Ishikawa (cell line): ENCODE measurements around the gene PALLD.

Experiments used
- CEBPB ChIP-seq: IDR thresholded peaks from 2 replicates; pipeline ENCODE4 v1.6.1; 2012
- CREB1 ChIP-seq: IDR thresholded peaks from 2 replicates; pipeline ENCODE4 v1.6.1; 2012; ENCODE audit warnings: low read depth
- EGR1 ChIP-seq: IDR thresholded peaks from 2 replicates; pipeline ENCODE4 v1.6.1; 2012
- EP300 ChIP-seq: IDR thresholded peaks from 2 replicates; pipeline ENCODE4 v1.6.1; 2012; ENCODE audit warnings: borderline replicate concordance
- FOXM1 ChIP-seq: IDR thresholded peaks from 2 replicates; pipeline ENCODE4 v1.6.1; 2012; ENCODE audit warnings: low read depth, borderline replicate concordance
- NFIC ChIP-seq: IDR thresholded peaks from 2 replicates; pipeline ENCODE4 v1.6.1; 2012
- RAD21 ChIP-seq: IDR thresholded peaks from 2 replicates; pipeline ENCODE4 v1.6.1; 2012; ENCODE audit warnings: low read depth
- TAF1 ChIP-seq: IDR thresholded peaks from 2 replicates; pipeline ENCODE4 v1.6.1; 2012; ENCODE audit warnings: low read depth, mild to moderate bottlenecking
- TCF12 ChIP-seq: IDR thresholded peaks from 2 replicates; pipeline ENCODE4 v1.6.1; 2012; ENCODE audit warnings: low read depth
- TEAD4 ChIP-seq: IDR thresholded peaks from 2 replicates; pipeline ENCODE4 v1.6.1; 2012
- YY1 ChIP-seq: IDR thresholded peaks from 2 replicates; pipeline ENCODE4 v1.6.1; 2012; ENCODE audit warnings: low read depth
- ZBTB7A ChIP-seq: IDR thresholded peaks from 2 replicates; pipeline ENCODE4 v1.6.1; 2012; ENCODE audit warnings: low read depth
- TF ChIP-seq, protein P1 (sequence below): IDR thresholded peaks from 2 replicates; pipeline ENCODE4 v1.6.1; 2012
- TF ChIP-seq, protein P2 (sequence below): IDR thresholded peaks from 2 replicates; pipeline ENCODE4 v1.6.1; 2012; ENCODE audit warnings: low read depth, mild to moderate bottlenecking
- TF ChIP-seq, protein P3 (sequence below): IDR thresholded peaks from 2 replicates; pipeline ENCODE4 v1.6.1; 2012

PALLD gene

DNA sequence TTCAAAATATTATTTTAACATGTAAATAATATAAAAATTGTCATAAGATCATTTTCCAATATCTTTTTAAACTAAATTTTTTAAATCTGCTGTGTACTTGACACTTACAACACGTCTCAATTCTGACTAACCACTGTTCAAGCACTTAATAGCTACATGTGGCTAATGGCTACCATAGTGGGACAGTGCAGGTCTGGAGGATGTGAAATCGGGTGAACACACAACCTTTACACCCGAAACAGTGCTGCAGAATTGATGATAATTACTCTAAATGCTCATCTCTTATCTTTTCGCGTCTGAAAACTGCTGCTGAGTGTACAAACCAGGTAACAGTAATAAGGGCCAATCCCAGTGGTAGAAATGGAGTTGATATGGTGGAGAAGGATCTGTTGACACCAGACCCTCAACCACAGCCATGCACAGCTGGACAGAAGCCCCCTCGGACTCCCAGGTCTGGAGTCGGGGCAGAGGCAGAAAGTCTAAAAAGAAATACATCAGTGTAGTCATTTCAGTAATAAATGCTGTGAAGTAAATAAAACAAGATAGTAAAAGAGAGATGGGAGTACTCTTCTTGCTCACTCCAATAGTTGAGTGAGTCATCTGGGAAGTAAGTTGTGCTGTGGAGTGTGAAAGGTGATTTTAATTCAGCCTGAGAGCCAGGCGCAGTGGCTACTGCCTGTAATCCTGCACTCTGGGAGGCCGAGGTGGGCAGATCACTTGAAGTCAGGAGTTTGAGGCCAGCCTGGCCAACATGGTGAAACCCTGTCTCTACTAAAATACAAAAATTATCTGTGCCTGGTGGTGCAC lies 363.2 kb downstream of the PALLD start:
- TF ChIP-seq YY1 (no peak), TEAD4 (no peak), TAF1 (no peak), CEBPB (no peak), EP300 (no peak), FOXM1 (no peak), TCF12 (no peak), NFIC (no peak), CREB1 (no peak), EGR1 (no peak)
- TF ChIP-seq, protein P1, sequence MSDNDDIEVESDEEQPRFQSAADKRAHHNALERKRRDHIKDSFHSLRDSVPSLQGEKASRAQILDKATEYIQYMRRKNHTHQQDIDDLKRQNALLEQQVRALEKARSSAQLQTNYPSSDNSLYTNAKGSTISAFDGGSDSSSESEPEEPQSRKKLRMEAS, result no peak
- TF ChIP-seq, protein P2, sequence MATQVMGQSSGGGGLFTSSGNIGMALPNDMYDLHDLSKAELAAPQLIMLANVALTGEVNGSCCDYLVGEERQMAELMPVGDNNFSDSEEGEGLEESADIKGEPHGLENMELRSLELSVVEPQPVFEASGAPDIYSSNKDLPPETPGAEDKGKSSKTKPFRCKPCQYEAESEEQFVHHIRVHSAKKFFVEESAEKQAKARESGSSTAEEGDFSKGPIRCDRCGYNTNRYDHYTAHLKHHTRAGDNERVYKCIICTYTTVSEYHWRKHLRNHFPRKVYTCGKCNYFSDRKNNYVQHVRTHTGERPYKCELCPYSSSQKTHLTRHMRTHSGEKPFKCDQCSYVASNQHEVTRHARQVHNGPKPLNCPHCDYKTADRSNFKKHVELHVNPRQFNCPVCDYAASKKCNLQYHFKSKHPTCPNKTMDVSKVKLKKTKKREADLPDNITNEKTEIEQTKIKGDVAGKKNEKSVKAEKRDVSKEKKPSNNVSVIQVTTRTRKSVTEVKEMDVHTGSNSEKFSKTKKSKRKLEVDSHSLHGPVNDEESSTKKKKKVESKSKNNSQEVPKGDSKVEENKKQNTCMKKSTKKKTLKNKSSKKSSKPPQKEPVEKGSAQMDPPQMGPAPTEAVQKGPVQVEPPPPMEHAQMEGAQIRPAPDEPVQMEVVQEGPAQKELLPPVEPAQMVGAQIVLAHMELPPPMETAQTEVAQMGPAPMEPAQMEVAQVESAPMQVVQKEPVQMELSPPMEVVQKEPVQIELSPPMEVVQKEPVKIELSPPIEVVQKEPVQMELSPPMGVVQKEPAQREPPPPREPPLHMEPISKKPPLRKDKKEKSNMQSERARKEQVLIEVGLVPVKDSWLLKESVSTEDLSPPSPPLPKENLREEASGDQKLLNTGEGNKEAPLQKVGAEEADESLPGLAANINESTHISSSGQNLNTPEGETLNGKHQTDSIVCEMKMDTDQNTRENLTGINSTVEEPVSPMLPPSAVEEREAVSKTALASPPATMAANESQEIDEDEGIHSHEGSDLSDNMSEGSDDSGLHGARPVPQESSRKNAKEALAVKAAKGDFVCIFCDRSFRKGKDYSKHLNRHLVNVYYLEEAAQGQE, result no peak

DNA sequence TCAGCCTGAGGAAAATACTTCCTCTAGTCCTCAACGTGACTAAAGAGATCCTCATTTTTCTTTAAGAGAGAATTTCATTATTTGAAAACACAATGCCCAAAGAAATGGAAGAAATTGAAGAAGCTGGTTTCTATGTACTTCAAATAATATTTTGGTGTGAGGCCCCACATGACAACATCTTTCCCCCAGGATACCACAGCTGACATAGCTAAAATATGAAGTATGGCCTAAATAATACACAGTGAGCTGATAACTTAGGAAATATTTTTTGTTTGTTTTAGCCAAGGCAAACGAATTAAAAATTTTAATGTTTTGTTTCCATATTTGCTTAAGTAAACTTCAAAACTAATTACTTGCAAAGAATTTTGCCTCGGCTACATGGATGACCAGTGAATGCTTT lies 364.0 kb downstream of the PALLD start:
- TF ChIP-seq, protein P2, result no peak
- TF ChIP-seq RAD21 (no peak), NFIC (no peak), CREB1 (no peak), YY1 (no peak), ZBTB7A (no peak), EGR1 (no peak), TAF1 (no peak), TEAD4 (no peak), CEBPB (no peak), TCF12 (no peak), EP300 (no peak), FOXM1 (no peak)
- TF ChIP-seq, protein P1, result no peak
- TF ChIP-seq, protein P3, sequence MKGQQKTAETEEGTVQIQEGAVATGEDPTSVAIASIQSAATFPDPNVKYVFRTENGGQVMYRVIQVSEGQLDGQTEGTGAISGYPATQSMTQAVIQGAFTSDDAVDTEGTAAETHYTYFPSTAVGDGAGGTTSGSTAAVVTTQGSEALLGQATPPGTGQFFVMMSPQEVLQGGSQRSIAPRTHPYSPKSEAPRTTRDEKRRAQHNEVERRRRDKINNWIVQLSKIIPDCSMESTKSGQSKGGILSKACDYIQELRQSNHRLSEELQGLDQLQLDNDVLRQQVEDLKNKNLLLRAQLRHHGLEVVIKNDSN, result no peak

DNA sequence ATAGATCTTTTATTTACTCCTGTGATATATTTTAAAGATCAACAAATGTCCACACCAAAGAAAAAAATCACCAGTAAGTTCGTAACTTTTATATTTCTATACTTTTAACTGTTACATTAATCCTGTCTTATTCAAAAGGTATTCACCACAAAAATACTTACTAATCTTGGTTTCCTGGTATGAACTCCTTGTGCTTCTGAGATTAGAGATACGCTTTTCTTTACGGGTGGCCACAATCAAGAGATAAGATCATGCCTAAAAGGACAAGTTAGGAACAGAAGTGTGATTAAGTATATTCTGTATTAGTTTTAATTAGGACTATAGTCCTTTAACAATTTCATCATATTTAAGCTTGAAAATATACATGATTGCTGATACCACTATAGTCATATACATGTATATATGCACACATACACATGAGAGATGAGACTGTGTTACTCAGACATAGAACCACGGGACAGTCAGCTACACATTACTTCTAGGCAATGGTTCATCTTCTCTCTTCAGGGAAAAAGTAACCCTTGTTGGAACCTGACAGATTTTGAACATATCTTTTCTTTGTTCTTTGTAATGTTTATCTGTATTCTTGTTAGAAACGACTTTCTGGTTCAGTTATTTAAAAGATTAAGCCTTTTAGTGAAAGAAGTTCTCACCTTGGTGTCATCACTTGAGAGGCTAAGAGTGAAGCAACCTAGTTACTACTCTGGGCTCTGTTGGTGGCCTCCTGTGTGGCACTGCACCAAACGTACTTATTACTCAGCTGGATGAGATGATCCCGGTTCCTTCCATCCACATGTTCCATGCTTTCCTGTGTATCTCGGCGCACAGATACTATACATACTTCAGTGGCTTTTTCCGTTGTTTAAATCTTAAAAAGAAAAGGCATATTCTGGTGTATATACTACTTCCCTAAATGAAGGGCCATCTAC lies 367.1 kb downstream of the PALLD start:
- no peak for TF ChIP-seq ZBTB7A
- TF ChIP-seq YY1, result no peak
- TF ChIP-seq FOXM1, result no peak
- TF ChIP-seq CEBPB, result no peak
- TF ChIP-seq RAD21, result no peak
- TF ChIP-seq, protein P2, result no peak
- TF ChIP-seq EGR1, result no peak
- TF ChIP-seq CREB1, result no peak
- TF ChIP-seq TAF1, result no peak
- TF ChIP-seq TCF12, result no peak
- TF ChIP-seq, protein P1, result no peak
- no peak for TF ChIP-seq EP300
- no peak for TF ChIP-seq TEAD4
- TF ChIP-seq NFIC, result no peak
- TF ChIP-seq, protein P3, result no peak
